GM06990 (cell line): ENCODE results near the gene ARMC2.

Experiments used
- DNase-seq: peaks from one replicate; pipeline ENCODE4 v3.0.0-alpha.2; 2011; ENCODE audit not compliant: insufficient read length; ENCODE audit errors: extremely low read depth
- H3K27me3 ChIP-seq: replicated peaks from 2 replicates; pipeline ENCODE4 v1.6.0; 2011; ENCODE audit warnings: low read length; ENCODE audit not compliant: control insufficient read depth, insufficient read depth
- H3K36me3 ChIP-seq: 2 replicates; pipeline ENCODE4 v1.5.1; 2011; ENCODE audit warnings: low read length; ENCODE audit not compliant: control insufficient read depth, insufficient read depth
- H3K4me3 ChIP-seq: replicated peaks from 2 replicates; pipeline ENCODE4 v1.5.1; 2011; ENCODE audit warnings: low read depth, mild to moderate bottlenecking, control low read depth, low read length
- CTCF ChIP-seq: IDR thresholded peaks from 2 replicates; pipeline ENCODE4 v1.5.1; 2011; ENCODE audit warnings: low read length, control low read depth, mild to moderate bottlenecking, inconsistent platforms; ENCODE audit not compliant: insufficient read depth, poor library complexity, severe bottlenecking

ARMC2 gene

GRCh38 chr6:108896111-108896661, 48.0 kb downstream of the ARMC2 start:
- Histone ChIP-seq H3K4me3 (no peak overlapping the region), H3K36me3 (no peaks in the 10 kb centered on the region), H3K27me3 (no peaks in the 10 kb centered on the region; the same call in 1 of the 2 replicates)
- peak; percentile 19 for DNase-seq
- TF ChIP-seq CTCF, result no peak

GRCh38 chr6:108897371-108897770, 49.1 kb downstream of the ARMC2 start:
- H3K27me3 ChIP-seq, result no peaks in the 10 kb centered on the region; the same call in none of the 2 replicates
- no peak overlapping the region for H3K4me3 ChIP-seq
- DNase-seq, result no peak
- no peaks in the 10 kb centered on the region for H3K36me3 ChIP-seq
- no peak for TF ChIP-seq CTCF

GRCh38 chr6:108902382-108902792, 54.2 kb downstream of the ARMC2 start:
- H3K36me3 ChIP-seq, result no peaks in the 10 kb centered on the region
- H3K27me3 ChIP-seq, result no peaks in the 10 kb centered on the region; the same call in none of the 2 replicates
- no peak overlapping the region for H3K4me3 ChIP-seq
- TF ChIP-seq CTCF, result no peak
- DNase-seq, result no peak

GRCh38 chr6:108903796-108904195, 55.6 kb downstream of the ARMC2 start:
- Histone ChIP-seq H3K36me3 (no peaks in the 10 kb centered on the region), H3K4me3 (no peak overlapping the region), H3K27me3 (no peaks in the 10 kb centered on the region; the same call in 1 of the 2 replicates)
- DNase-seq, result no peak
- no peak for TF ChIP-seq CTCF

GRCh38 chr6:108904741-108905140, 56.5 kb downstream of the ARMC2 start:
- no peak for TF ChIP-seq CTCF

More at GRCh38 chr6:108904741-108905140, 56.5 kb downstream of the ARMC2 start:
- Histone ChIP-seq H3K4me3 (no peak overlapping the region), H3K27me3 (no peaks in the 10 kb centered on the region; the same call in 1 of the 2 replicates), H3K36me3 (no peaks in the 10 kb centered on the region)
- peak; percentile 57 for DNase-seq
